ENCODE results near the gene CHMP2A. TPM values are rescaled to one million over a fixed set of nuclear protein-coding genes. Genes with fewer than 3 reads are reported as not detected.

Gene CHMP2A
- polyA plus RNA-seq, 4 donors, result 113 to 135 (median 118) TPM

- DNase-seq (ENCODE audit: low read depth in 4 of 4, low spot score in 3 of 4), result no peak
Measured at GRCh38 chr19:58570770-58571574, 16.1 kb upstream of the CHMP2A start.

GRCh38 chr19:58569943-58570670 lies 15.2 kb upstream of the CHMP2A start:
- DNase-seq (ENCODE audit: low read depth in 4 of 4, low spot score in 3 of 4), result no peak

- no peak for DNase-seq (ENCODE audit: low read depth in 4 of 4, low spot score in 3 of 4)
Measured at GRCh38 chr19:58569191-58569942, 14.5 kb upstream of the CHMP2A start.

GRCh38 chr19:58568453-58569130 lies 13.7 kb upstream of the CHMP2A start:
- DNase-seq (ENCODE audit: low read depth in 4 of 4, low spot score in 3 of 4), result no peak

GRCh38 chr19:58566989-58567388 lies 12.1 kb upstream of the CHMP2A start:
- DNase-seq (ENCODE audit: low read depth in 4 of 4, low spot score in 3 of 4), result no peak

- no peak for DNase-seq (ENCODE audit: low read depth in 4 of 4, low spot score in 3 of 4)
Measured at GRCh38 chr19:58563823-58564222, 8.9 kb upstream of the CHMP2A start.

- no peak for DNase-seq (ENCODE audit: low read depth in 4 of 4, low spot score in 3 of 4)
Measured at GRCh38 chr19:58563034-58563573, 8.2 kb upstream of the CHMP2A start.

- DNase-seq (ENCODE audit: low read depth in 4 of 4, low spot score in 3 of 4), result no peak
Measured at GRCh38 chr19:58562122-58563033, 7.5 kb upstream of the CHMP2A start.

- no peak for DNase-seq (ENCODE audit: low read depth in 4 of 4, low spot score in 3 of 4)
Measured at GRCh38 chr19:58561373-58562121, 6.6 kb upstream of the CHMP2A start.

GRCh38 chr19:58560921-58561320 lies 6.0 kb upstream of the CHMP2A start:
- DNase-seq (ENCODE audit: low read depth in 4 of 4, low spot score in 3 of 4), result no peak

GRCh38 chr19:58560007-58560887 lies 5.3 kb upstream of the CHMP2A start:
- DNase-seq (ENCODE audit: low read depth in 4 of 4, low spot score in 3 of 4), result no peak

GRCh38 chr19:58559275-58560006 lies 4.5 kb upstream of the CHMP2A start:
- DNase-seq (ENCODE audit: low read depth in 4 of 4, low spot score in 3 of 4), result peak in 3 of 4 donors; percentile 81 to 86 (median 86)

- DNase-seq (ENCODE audit: low read depth in 4 of 4, low spot score in 3 of 4), result peak; percentile 95 to 97 (median 97)
Measured at GRCh38 chr19:58558623-58559274, 3.8 kb upstream of the CHMP2A start.

GRCh38 chr19:58558066-58558622 lies 3.2 kb upstream of the CHMP2A start, which contains the start of gene UBE2M:
Gene UBE2M, minus strand, starts transcription at chr19:58558611. Its CDS starts 230 bp downstream, at chr19:58558381.
- DNase-seq (ENCODE audit: low read depth in 4 of 4, low spot score in 3 of 4), result no peak

GRCh38 chr19:58557221-58558065 lies 2.5 kb upstream of the CHMP2A start:
- DNase-seq (ENCODE audit: low read depth in 4 of 4, low spot score in 3 of 4), result no peak
